Hematopoietic multipotent progenitor cell treated with erythropoietin and hydrocortisone succinate and interleukin-3 and kit ligand, for 15 days (in vitro differentiated cells): ENCODE measurements around the gene SLC22A23.

Experiments used
- DNase-seq: peaks from one replicate; pipeline ENCODE4 v3.0.0-alpha.2; 2015; ENCODE audit warnings: low spot score

SLC22A23 gene

GRCh38 chr6:3296078-3296477 lies 160.8 kb downstream of the SLC22A23 start:
- DNase-seq: no peak

- no peak for DNase-seq
These were observed 161.7 kb downstream of the SLC22A23 start for GRCh38 chr6:3294921-3295871.

DNA sequence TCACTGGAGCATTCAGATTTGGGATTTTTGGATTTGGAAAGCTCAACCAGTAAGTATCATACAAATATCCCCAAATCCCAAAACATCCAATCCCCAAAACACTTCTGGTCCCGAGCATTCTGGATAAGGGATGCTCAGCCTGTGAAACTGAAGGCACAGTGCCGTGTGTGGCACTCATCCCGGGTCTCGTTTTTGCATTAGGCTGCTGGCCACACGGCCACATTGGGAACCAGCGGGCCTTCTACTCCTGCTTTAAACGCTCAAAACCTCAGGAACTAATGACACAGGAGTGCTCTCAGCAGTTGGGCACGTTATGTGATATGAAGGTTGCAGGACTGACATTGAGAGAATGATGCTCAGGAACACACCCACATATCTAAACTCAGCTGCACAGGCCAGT lies 162.5 kb downstream of the SLC22A23 start:
- DNase-seq: no peak

DNA sequence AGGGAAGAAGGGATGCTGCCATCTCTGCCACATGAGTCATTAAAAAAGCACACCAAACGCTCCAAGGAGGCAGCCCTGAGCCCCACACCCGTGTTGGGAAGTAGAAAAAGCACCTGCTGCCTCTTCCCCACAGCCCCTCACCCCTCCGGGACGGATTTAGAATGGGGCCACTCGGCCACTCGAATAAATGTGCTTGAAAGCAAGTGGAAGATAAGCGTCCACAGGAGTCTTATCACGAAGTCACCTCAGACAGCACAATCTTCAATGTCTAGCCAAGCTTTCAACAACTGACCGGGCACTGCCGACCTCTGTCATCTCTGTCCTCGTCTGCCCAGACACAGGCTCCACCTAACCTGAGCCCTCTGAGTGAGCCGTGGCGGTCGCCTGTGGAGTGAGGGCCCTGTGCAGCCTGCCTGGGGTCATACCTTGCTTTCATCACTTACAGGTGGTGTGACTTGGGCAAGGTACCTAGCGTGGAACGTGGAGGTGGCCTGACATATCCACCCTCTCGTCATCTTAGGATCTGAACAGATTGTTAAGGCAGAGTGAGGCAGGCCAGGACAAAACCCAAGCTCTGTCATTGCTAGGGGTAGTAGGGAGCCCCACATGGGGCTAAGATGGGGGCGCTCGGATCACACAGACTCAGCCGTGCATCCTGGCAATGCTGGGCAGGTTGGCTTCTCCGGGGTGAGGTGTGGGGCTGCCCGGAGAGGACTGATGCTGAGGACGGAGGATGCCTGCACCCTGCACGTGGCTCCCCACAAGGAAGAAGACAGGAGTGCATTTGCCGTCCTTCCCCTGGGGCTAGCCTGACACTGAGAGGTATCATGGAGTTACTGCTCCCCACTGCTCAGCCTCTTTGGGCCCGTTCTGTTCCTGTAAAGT lies 163.3 kb downstream of the SLC22A23 start:
- no peak for DNase-seq

GRCh38 chr6:3292431-3293197 lies 164.2 kb downstream of the SLC22A23 start:
- no peak for DNase-seq

GRCh38 chr6:3291987-3292386 lies 164.9 kb downstream of the SLC22A23 start:
- peak; percentile 38 for DNase-seq

- no peak for DNase-seq
These were observed 165.5 kb downstream of the SLC22A23 start for GRCh38 chr6:3291346-3291745.

- DNase-seq: no peak
These were observed 166.0 kb downstream of the SLC22A23 start for GRCh38 chr6:3290931-3291211.

DNA sequence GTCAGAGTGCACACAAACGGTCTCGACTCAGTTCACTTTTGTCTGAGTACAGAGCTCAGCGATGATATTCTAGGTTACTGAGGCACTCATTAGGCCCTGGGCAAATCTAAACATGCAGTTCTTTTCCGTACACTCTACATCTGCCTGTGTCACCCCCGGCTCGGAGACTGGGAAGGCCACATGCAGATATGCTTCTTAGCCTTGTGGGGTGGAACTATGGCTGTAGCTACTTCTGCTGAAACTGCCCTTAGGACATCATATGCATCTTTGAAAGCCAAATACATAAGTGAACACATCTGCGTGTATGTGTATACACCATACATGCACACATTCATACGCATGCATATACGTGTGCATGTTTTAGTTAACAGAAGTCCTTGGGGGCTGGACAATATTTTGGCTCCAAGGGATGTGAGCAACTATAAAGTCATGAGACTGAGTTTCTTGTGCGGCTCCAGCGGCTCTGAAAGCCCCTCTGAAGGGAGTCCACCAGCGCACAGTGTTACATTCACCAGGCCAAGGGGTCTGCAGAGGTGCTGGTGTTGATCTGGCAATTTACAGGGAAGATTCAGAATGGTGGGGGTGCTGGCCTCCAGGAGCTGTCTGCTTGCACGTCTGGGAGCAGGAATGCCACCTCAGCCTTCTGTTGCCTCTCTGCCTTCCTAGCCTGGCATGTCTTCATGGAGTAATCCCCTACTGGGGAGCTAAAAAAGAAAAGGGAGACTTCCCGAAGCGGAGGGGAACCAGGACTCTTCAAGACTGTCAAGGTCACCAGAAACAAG lies 166.5 kb downstream of the SLC22A23 start:
- DNase-seq: no peak

GRCh38 chr6:3289664-3290055 lies 167.2 kb downstream of the SLC22A23 start:
- DNase-seq: no peak

DNA sequence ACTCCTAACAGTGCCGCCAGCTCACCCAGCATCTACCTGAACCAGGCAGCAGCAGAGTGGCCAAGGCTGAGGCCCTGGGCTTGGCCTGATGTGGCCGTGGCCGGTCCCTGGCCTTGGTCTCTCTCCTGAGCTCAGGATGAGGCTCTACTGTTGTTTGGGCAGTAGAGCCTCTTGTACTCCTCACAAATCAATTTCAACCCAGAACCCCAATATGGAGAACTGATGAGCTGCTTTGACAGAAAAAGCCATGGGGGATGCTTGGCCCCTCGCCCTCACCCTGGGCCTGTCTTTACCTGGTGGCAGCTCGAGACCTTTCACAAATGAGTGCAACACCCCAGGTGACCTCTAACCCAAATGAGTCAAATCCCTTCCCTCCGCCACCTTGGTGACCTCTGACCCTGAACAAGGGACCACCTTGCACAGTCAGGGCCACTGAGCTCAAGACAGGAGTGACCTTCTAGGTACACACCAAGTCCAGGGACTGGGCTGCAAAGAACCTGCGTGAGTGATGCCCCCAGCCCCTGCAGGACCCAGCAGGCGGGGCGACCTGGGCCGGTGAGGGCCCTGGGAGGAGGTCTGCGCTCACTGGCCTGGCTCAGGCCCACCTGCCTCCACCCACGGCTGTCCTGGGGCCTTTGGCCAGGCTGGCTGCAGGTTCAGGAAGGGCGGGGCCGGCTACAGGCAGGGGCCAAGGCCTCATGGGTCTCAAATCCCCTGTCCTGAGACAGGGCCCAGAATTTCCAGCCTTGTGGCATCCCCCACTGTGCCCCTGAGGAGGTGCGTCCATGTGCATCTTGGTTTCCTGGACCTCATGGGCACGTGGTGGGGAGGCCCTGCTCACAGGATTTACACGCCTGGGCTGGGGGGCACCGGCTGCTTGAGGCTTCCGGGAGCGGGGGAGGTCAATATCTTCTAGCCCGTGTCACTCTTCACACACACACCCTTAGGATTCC lies 167.9 kb downstream of the SLC22A23 start:
- DNase-seq: no peak

- DNase-seq: peak; percentile 52
These were observed 168.7 kb downstream of the SLC22A23 start for GRCh38 chr6:3287976-3288707.

- no peak for DNase-seq
These were observed 169.5 kb downstream of the SLC22A23 start for GRCh38 chr6:3287308-3287707.

GRCh38 chr6:3286641-3287171 lies 170.1 kb downstream of the SLC22A23 start:
- no peak for DNase-seq

DNA sequence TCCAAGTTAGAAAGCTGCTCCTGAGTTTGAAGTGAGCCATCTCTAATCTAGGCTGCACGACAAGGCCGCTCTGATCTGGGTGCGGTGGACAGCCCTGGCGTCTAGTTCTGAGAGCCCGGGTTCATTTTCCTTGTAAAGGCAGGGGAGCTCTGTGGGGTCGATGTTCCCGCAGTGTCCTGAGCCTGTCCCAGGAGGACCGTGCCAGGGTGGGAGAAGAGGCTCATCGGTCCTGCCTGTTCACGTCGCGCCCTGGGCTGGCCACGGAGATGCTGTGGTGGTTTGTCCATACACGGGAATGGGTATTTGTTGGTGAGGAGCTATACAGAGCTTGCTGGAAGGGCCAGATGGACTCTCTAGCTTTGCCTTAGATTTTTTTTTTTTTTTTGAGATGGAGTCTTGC lies 171.1 kb downstream of the SLC22A23 start:
- no peak for DNase-seq

DNA sequence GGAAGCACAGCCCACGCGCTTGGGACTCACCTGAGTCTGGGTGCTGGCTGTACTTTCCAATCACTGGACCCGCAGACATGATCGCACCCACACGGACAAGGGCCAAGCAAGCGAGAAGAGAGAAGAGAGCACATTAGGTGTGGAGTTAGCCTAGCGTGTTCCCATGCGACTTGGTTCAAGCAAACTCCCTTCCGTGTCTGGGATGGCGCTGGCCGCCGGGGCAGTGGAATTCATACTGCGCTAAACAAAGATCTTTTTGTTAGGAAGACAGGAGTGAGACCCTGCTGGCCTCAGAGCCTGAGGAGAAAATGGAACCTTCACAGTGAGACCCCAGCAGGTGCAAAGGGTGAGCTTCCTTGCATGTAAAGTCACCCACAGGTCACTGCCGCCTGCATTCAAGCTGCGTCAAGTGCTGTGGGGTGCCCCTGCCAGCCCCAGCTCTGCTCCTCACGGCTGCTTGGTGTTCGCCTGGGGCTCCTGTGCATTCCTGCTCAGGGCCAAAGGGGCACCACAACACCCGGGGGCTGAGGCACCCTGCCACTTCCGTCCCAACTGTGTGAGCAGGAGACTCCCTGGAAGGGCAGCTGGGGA lies 171.7 kb downstream of the SLC22A23 start:
- no peak for DNase-seq

DNA sequence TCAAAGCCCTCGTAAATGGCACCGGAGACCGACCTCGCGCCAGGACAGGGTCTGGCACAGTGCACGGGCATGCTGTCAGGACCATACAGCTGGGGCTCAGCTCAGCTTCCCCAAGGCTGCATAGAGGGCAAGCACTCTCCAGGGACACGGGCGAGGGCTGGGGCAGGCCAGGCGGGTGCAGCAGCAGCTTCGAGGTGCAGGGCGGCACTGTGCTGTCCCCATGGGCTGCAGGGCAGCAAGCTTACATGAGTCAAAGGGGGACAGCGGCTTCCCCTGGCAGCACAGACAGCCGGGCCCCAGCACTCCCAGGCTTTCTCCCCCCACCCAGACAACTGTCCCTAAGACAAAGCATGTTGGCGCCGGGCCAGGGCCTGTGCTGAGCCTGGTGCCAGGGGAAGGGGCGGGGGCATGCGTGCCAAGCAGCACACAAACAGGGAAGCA lies 172.4 kb downstream of the SLC22A23 start:
- DNase-seq: no peak

DNA sequence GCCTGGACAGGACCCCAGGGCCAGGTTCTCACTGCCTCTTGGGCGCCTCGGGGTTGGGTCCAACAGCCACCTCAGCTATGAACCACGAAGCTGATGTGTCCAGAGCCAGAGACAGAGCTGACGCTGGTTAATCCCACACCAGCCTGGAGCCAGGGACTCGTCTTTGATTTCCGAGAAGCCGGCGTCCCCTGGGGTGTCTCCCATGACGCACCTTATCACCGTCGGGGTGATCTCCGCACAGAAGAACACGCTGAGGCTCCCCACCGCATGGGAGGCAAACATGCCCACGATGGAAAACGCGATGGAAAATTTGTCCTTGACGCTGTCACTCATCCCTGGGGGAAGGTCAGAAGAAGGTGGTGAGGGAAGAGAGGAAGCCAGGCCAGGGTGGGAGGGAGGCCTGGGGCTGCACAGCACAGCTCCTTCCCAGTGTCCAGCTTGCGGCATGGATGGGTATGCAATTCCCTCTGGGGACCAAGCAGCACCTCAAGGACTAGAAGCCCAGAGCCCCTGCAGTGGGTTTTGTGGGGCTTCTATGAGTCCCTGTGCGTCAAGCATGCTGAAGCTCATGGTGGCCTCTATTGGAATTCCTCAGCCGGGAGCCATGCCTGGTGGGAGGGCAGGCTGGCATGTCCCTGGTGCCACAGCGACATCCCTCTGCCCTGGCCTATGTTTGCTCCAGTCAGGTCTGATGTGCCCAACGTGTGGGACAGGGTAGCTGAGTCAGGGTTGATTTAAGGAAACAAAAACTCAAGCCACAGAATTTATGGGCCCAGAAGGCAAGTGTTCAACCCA lies 173.0 kb downstream of the SLC22A23 start:
- no peak for DNase-seq
